ENCODE data around the gene DCLRE1C.
"Not testable (repeated sequence)": the region's sequence is repeated elsewhere in the genome, so short reads cannot be mapped to it uniquely, and the experiment has no call there.

GRCh38 chr10:14989552-14989951 is 35.7 kb upstream of the DCLRE1C start:
- TF ChIP-seq CTCF (IDR thresholded peaks at IDR 0.05; ENCODE audit: poor library complexity); EZH2phosphoT487 (IDR thresholded peaks at IDR 0.05; ENCODE audit: low read depth, severe bottlenecking, unreplicated experiment); EZH2 (IDR thresholded peaks at IDR 0.05; ENCODE audit: borderline replicate concordance): not testable (repeated sequence)
